GM12878 (cell line): ENCODE results near the gene CACHD1. TPM values are rescaled to one million over a fixed set of nuclear protein-coding genes. Genes with fewer than 3 reads are reported as not detected.

Source experiments
- ATAC-seq: fragments of 200-7000 bp; cut with Tn5 transposase; 3 replicates; pipeline ENCODE4 v1.9.1; 2020; ENCODE audit warnings: mild to moderate bottlenecking, moderate library complexity
- BruUV-seq: library from RNA; stranded (reverse); fragments of 400-500 nt; replicated peaks from 2 replicates; lab custom pipeline; 2021; lab: Mats Ljungman, UMichigan
- CTCF ChIA-PET: fragments of 300-600 bp; sonication (Branson Sonifier 250); formaldehyde crosslinking; extraction: SDS; loops from one replicate; lab custom pipeline; 2021; ENCODE audit warnings: inconsistent platforms; lab: Yijun Ruan, JAX
- POLR2A ChIA-PET: fragments of 350-600 bp; formaldehyde crosslinking; extraction: SDS; loops from one replicate; lab custom pipeline; 2021; ENCODE audit warnings: inconsistent platforms; lab: Charles Lee
- RAD21 ChIA-PET: fragments of 300-600 bp; sonication (Branson Sonifier 250); formaldehyde crosslinking; loops from one replicate; lab custom pipeline; 2023; ENCODE audit warnings: antibody characterized with exemption; ENCODE audit not compliant: unreplicated experiment; lab: Charles Lee
- SMC1A ChIA-PET: fragments of 300-600 bp; sonication (Branson Sonifier 250); formaldehyde crosslinking; loops from one replicate; lab custom pipeline; 2023; ENCODE audit not compliant: unreplicated experiment, uncharacterized antibody; lab: Charles Lee
- DNase-seq: peaks from one replicate; pipeline ENCODE4 v3.0.0-alpha.2; 2011; ENCODE audit warnings: low read depth, low spot score
- FAIRE-seq: peaks from 3 replicates; lab custom pipeline; 2011; peaks lifted over from hg19 to GRCh38; lab: Jason Lieb, UNC
- H2AFZ ChIP-seq: 2 replicates; pipeline ENCODE4 v1.6.0; 2011; ENCODE audit warnings: low read depth, low read length, control low read depth; ENCODE audit not compliant: control insufficient read depth
- H3K27ac ChIP-seq: 2 replicates; pipeline ENCODE4 v1.5.1; 2011; ENCODE audit warnings: control low read depth; ENCODE audit not compliant: control insufficient read depth, insufficient read depth
- H3K27me3 ChIP-seq, 2 experiments: replicated peaks in 1 of 2; 2 replicates each; pipeline versions ENCODE4 v1.6.0 to v1.6.1; 2011; ENCODE audit warnings: low read length in 1 of 2; ENCODE audit not compliant: control insufficient read depth in 2 of 2, insufficient read depth in 2 of 2
- H3K36me3 ChIP-seq, 2 experiments: 2 replicates each; pipeline ENCODE4 v1.5.1; 2011; ENCODE audit warnings: low read length in 1 of 2; ENCODE audit not compliant: control insufficient read depth in 2 of 2, insufficient read depth in 2 of 2
- H3K4me1 ChIP-seq: 2 replicates; pipeline ENCODE4 v1.6.1; 2011; ENCODE audit warnings: mild to moderate bottlenecking, low read length, moderate library complexity, mixed read lengths; ENCODE audit not compliant: control insufficient read depth, insufficient read depth
- H3K4me2 ChIP-seq: 2 replicates; pipeline ENCODE4 v1.6.0; 2011; ENCODE audit warnings: control low read depth; ENCODE audit not compliant: control insufficient read depth, insufficient read depth
- H3K4me3 ChIP-seq: fragments of 200-600 bp; sonication (generic); 2 replicates; pipeline ENCODE4 v1.5.1; 2016
- H3K79me2 ChIP-seq: 2 replicates; pipeline ENCODE4 v1.6.0; 2011; ENCODE audit warnings: low read length; ENCODE audit not compliant: control insufficient read depth, insufficient read depth
- H3K9ac ChIP-seq: 2 replicates; pipeline ENCODE4 v1.8.0; 2011; ENCODE audit warnings: low read length, control low read depth, mixed read lengths; ENCODE audit not compliant: control insufficient read depth, insufficient read depth
- H3K9me3 ChIP-seq: replicated peaks from 3 replicates; pipeline ENCODE4 v1.5.1; 2011; ENCODE audit warnings: mild to moderate bottlenecking, low read length; ENCODE audit not compliant: control insufficient read depth, insufficient read depth
- H4K20me1 ChIP-seq: 2 replicates; pipeline ENCODE4 v1.6.0; 2011; ENCODE audit not compliant: control insufficient read depth, insufficient read depth
- ASH2L ChIP-seq: fragments of 300-600, 200-600 bp; sonication (generic); IDR thresholded peaks from 2 replicates; pipeline ENCODE4 v1.6.1; 2017; ENCODE audit warnings: low read depth, mild to moderate bottlenecking, borderline replicate concordance
- CBX5 ChIP-seq: sonication (generic); IDR thresholded peaks from 2 replicates; pipeline ENCODE4 v1.6.1; 2016; ENCODE audit warnings: low read depth, moderate library complexity, mild to moderate bottlenecking, inconsistent platforms
- CHD2 ChIP-seq: IDR thresholded peaks from 2 replicates; pipeline ENCODE4 v1.6.1; 2011; ENCODE audit warnings: low read depth, low read length, improper control_type of control experiment, borderline replicate concordance
- ESRRA ChIP-seq: IDR thresholded peaks from 2 replicates; pipeline ENCODE4 v1.6.1; 2012; ENCODE audit warnings: mild to moderate bottlenecking, low read length, improper control_type of control experiment
- FOXK2 ChIP-seq: fragments of 450-650 bp; IDR thresholded peaks from 2 replicates; pipeline ENCODE4 v1.6.1; 2017; ENCODE audit warnings: mild to moderate bottlenecking, moderate library complexity
- NFYA ChIP-seq: IDR thresholded peaks from 2 replicates; pipeline ENCODE4 v1.6.1; 2011; ENCODE audit warnings: low read depth, mild to moderate bottlenecking, low read length, improper control_type of control experiment, borderline replicate concordance
- POLR2AphosphoS2 ChIP-seq: IDR thresholded peaks from 2 replicates; pipeline ENCODE4 v1.6.1; 2011; ENCODE audit warnings: low read depth, mild to moderate bottlenecking, low read length, improper control_type of control experiment, moderate library complexity
- RUNX3 ChIP-seq: IDR thresholded peaks from 2 replicates; pipeline ENCODE4 v1.6.1; 2012; ENCODE audit warnings: low read length, inconsistent platforms
- SUPT20H ChIP-seq: IDR thresholded peaks from 2 replicates; pipeline ENCODE4 v1.6.1; 2011; ENCODE audit warnings: low read depth, mild to moderate bottlenecking, low read length, moderate library complexity, borderline replicate concordance; ENCODE audit not compliant: control insufficient read depth
- USF1 ChIP-seq: IDR thresholded peaks from 2 replicates; pipeline ENCODE4 v1.6.1; 2011; ENCODE audit warnings: borderline replicate concordance, low read depth, mild to moderate bottlenecking, moderate library complexity, mixed read lengths, low read length; ENCODE audit not compliant: insufficient read depth; ENCODE audit errors: extremely low read length
- WGBS: methylation state at CpG from one replicate; pipeline ENCODE4 v1.1.6; 2016; ENCODE audit warnings: low lambda C conversion rate; ENCODE audit not compliant: insufficient replicate concordance, insufficient coverage; ENCODE audit errors: missing lambda C conversion rate; 5-methylcytosine and 5-hydroxymethylcytosine counted together
- in situ Hi-C: fragments of 300-500 bp; cut with MboI; formaldehyde crosslinking; loops from 9 replicates; pipeline ENCODE4 v1.14.3; 2018; ENCODE audit warnings: mixed read lengths
- intact Hi-C: fragments of 100-400 bp; cut with micrococcal nuclease; formaldehyde crosslinking; loops from one replicate; pipeline ENCODE4 v1.14.2; 2022; ENCODE audit not compliant: unreplicated experiment
- polyA plus RNA-seq, 11 experiments: library from polyadenylated mRNA; depleted of rRNA in 4 of 11; unstranded in 6 of 11; stranded (reverse) in 5 of 11; fragments of >200 nt; fragmentation: Nextera tagmentation in 4 of 11; fragmentation: Illumina TruSeq in 1 of 11; extraction: Ambion mirVana in 4 of 11; extraction: Trizol in 1 of 11; gene quantifications; 1 replicate in 1 of 11; 2 replicates in 10 of 11; pipeline versions ENCODE4 v1.2.1 to v1.2.3, GENCODE V29; 2011 to 2016; ENCODE audit warnings: inconsistent platforms in 2 of 11, missing spikeins in 2 of 11, low read depth in 1 of 11
- total RNA-seq, 4 experiments: library from RNA; depleted of rRNA in 3 of 4; stranded (reverse); fragments of >200 nt in 3 of 4; fragmentation: Illumina TruSeq in 1 of 4; extraction: Trizol in 1 of 4; gene quantifications; 2 replicates each; pipeline versions ENCODE4 v1.2.1 to v1.2.3, GENCODE V29; 2013 to 2021
- TF ChIP-seq, protein P1 (sequence below): fragments of 450-650 bp; IDR thresholded peaks from 2 replicates; pipeline ENCODE4 v1.6.1; 2017; ENCODE audit warnings: mild to moderate bottlenecking, low read depth, inconsistent platforms; ENCODE audit not compliant: poor library complexity, severe bottlenecking
- TF ChIP-seq, protein P2 (sequence below): fragments of 450-650 bp; IDR thresholded peaks from 2 replicates; pipeline ENCODE4 v1.6.1; 2017; ENCODE audit warnings: low read depth, mild to moderate bottlenecking, moderate library complexity
- TF ChIP-seq, protein P3 (sequence below), 3 experiments: IDR thresholded peaks in 2 of 3; conservative IDR thresholded peaks in 1 of 3; 2 replicates each; pipeline ENCODE4 v1.5.1; 2011; ENCODE audit warnings: low read depth in 3 of 3, low read length in 3 of 3, mild to moderate bottlenecking in 3 of 3, control low read depth in 2 of 3, moderate library complexity in 2 of 3, inconsistent platforms in 1 of 3, mixed read lengths in 1 of 3; ENCODE audit not compliant: control insufficient read depth in 2 of 3, insufficient read depth in 1 of 3; ENCODE audit errors: extremely low read depth in 1 of 3
- TF ChIP-seq, protein P4 (sequence below): IDR thresholded peaks from 2 replicates; pipeline ENCODE4 v1.6.1; 2011; ENCODE audit warnings: borderline replicate concordance, low read depth, mild to moderate bottlenecking, moderate library complexity, low read length; ENCODE audit not compliant: insufficient read depth, poor library complexity, severe bottlenecking

CACHD1 gene
- total and polyA plus RNA-seq, 10 of the 15 experiments (the other 5 are each of a cell fraction or from before 2014, with no cell fraction given), result 0.03 TPM; not detected in 9

DNA sequence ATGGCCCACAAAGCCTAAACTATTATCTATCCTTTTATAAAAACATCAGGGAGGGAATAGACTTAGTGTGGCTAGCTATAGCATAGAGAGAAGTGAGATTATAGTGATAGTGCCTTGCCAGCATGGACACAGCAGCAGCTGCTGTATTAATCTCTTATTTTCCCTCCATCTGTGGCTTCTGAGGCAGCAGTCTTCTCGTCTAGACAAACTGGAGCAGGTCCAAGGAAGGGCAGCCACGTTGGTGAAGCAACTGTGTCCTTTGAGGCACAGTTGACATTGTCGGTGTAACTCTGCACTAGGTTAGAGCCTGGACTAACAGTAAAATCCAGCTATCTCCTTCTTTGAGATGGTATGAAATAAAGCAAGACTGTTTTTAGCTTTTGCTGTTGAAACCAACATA lies 131.3 kb downstream of the CACHD1 start:
- RAD21 ChIA-PET, result no interaction called here
- Histone ChIP-seq H3K9ac (no peak overlapping the region), H3K27ac (no peak overlapping the region), H4K20me1 (no peaks in the 10 kb centered on the region), H3K4me1 (no peaks in the 10 kb centered on the region), H3K4me2 (no peak overlapping the region), H3K79me2 (no peaks in the 10 kb centered on the region), H3K9me3 (no peaks in the 10 kb centered on the region), H2AFZ (no peak overlapping the region), H3K27me3 (no peaks in the 10 kb centered on the region), H3K36me3 (no peaks in the 10 kb centered on the region), H3K4me3 (no peak overlapping the region)
- in situ Hi-C loops, result no loop called here
- no peak for ATAC-seq
- no peak for DNase-seq
- CTCF ChIA-PET, result no interaction called here
- no TSS peak for BruUV-seq
- 0% methylated on average over 3 of the region's 3 CpGs for WGBS
- POLR2A ChIA-PET, result no interaction called here
- SMC1A ChIA-PET, result no interaction called here
- intact Hi-C loops, result no loop called here
- FAIRE-seq, result no peak
- no peak for TF ChIP-seq ESRRA
- TF ChIP-seq, protein P1, sequence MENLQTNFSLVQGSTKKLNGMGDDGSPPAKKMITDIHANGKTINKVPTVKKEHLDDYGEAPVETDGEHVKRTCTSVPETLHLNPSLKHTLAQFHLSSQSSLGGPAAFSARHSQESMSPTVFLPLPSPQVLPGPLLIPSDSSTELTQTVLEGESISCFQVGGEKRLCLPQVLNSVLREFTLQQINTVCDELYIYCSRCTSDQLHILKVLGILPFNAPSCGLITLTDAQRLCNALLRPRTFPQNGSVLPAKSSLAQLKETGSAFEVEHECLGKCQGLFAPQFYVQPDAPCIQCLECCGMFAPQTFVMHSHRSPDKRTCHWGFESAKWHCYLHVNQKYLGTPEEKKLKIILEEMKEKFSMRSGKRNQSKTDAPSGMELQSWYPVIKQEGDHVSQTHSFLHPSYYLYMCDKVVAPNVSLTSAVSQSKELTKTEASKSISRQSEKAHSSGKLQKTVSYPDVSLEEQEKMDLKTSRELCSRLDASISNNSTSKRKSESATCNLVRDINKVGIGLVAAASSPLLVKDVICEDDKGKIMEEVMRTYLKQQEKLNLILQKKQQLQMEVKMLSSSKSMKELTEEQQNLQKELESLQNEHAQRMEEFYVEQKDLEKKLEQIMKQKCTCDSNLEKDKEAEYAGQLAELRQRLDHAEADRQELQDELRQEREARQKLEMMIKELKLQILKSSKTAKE, result no peak
- no peak for TF ChIP-seq CBX5
- TF ChIP-seq ASH2L, result no peak
- TF ChIP-seq, protein P2, sequence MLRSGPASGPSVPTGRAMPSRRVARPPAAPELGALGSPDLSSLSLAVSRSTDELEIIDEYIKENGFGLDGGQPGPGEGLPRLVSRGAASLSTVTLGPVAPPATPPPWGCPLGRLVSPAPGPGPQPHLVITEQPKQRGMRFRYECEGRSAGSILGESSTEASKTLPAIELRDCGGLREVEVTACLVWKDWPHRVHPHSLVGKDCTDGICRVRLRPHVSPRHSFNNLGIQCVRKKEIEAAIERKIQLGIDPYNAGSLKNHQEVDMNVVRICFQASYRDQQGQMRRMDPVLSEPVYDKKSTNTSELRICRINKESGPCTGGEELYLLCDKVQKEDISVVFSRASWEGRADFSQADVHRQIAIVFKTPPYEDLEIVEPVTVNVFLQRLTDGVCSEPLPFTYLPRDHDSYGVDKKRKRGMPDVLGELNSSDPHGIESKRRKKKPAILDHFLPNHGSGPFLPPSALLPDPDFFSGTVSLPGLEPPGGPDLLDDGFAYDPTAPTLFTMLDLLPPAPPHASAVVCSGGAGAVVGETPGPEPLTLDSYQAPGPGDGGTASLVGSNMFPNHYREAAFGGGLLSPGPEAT, result no peak
- no peak for TF ChIP-seq FOXK2
- TF ChIP-seq NFYA, result no peak
- no peak for TF ChIP-seq USF1
- no peak for TF ChIP-seq POLR2AphosphoS2
- no peak for TF ChIP-seq SUPT20H
- TF ChIP-seq CHD2, result no peak
- TF ChIP-seq, protein P3, sequence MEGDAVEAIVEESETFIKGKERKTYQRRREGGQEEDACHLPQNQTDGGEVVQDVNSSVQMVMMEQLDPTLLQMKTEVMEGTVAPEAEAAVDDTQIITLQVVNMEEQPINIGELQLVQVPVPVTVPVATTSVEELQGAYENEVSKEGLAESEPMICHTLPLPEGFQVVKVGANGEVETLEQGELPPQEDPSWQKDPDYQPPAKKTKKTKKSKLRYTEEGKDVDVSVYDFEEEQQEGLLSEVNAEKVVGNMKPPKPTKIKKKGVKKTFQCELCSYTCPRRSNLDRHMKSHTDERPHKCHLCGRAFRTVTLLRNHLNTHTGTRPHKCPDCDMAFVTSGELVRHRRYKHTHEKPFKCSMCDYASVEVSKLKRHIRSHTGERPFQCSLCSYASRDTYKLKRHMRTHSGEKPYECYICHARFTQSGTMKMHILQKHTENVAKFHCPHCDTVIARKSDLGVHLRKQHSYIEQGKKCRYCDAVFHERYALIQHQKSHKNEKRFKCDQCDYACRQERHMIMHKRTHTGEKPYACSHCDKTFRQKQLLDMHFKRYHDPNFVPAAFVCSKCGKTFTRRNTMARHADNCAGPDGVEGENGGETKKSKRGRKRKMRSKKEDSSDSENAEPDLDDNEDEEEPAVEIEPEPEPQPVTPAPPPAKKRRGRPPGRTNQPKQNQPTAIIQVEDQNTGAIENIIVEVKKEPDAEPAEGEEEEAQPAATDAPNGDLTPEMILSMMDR (IDR thresholded peaks at IDR 0.05 in 2 of 3, conservative IDR thresholded peaks at IDR 0.05 in 1 of 3; ENCODE audit: control insufficient read depth in 2 of 3, extremely low read depth in 1 of 3, insufficient read depth in 1 of 3, low read depth in 3 of 3, low read length in 3 of 3), result no peak
- TF ChIP-seq RUNX3, result no peak
- TF ChIP-seq, protein P4, sequence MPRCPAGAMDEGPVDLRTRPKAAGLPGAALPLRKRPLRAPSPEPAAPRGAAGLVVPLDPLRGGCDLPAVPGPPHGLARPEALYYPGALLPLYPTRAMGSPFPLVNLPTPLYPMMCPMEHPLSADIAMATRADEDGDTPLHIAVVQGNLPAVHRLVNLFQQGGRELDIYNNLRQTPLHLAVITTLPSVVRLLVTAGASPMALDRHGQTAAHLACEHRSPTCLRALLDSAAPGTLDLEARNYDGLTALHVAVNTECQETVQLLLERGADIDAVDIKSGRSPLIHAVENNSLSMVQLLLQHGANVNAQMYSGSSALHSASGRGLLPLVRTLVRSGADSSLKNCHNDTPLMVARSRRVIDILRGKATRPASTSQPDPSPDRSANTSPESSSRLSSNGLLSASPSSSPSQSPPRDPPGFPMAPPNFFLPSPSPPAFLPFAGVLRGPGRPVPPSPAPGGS, result no peak
